ENCODE measurements around the gene CARD6. TPM values are rescaled to one million over a fixed set of nuclear protein-coding genes. Genes with fewer than 3 reads are reported as not detected.
A peak's percentile ranks its signal among the peaks of the same experiment; 100 is the strongest.
"Not testable (repeated sequence)": the region's sequence is repeated elsewhere in the genome, so short reads cannot be mapped to it uniquely, and the experiment has no call there.

CARD6 gene
- total RNA-seq, 1 experiment from 2014 or later, result 2.7 TPM

GRCh38 chr5:40813698-40814281, 27.4 kb upstream of the CARD6 start:
- DNase-seq, result no peak
- peaks cover 2% of the 10 kb centered on the region; the same call in 1 of the 2 replicates for H3K4me1 ChIP-seq
- no peak overlapping the region for H3K27ac ChIP-seq
- peaks cover 3% of the 10 kb centered on the region; the same call in 1 of the 2 replicates for H3K9me3 ChIP-seq (replicated peaks)
- 0 out of 2 replicates have a peak, but pooled peaks cover 3% of the 10 kb centered on the region for H3K27me3 ChIP-seq
- H3K36me3 ChIP-seq, result no peaks in the 10 kb centered on the region
- no peak overlapping the region for H3K4me3 ChIP-seq

- Histone ChIP-seq H3K4me1 (no peaks in the 10 kb centered on the region; the same call in 1 of the 2 replicates), H3K4me3 (no peak overlapping the region), H3K27me3 (peaks cover 2% of the 10 kb centered on the region; the same call in 1 of the 2 replicates), H3K27ac (no peak overlapping the region), H3K9me3 (replicated peaks) (no peaks in the 10 kb centered on the region), H3K36me3 (peaks cover 31% of the 10 kb centered on the region)
- no peak for DNase-seq
Measured at GRCh38 chr5:40823459-40823858, 17.7 kb upstream of the CARD6 start.

DNA sequence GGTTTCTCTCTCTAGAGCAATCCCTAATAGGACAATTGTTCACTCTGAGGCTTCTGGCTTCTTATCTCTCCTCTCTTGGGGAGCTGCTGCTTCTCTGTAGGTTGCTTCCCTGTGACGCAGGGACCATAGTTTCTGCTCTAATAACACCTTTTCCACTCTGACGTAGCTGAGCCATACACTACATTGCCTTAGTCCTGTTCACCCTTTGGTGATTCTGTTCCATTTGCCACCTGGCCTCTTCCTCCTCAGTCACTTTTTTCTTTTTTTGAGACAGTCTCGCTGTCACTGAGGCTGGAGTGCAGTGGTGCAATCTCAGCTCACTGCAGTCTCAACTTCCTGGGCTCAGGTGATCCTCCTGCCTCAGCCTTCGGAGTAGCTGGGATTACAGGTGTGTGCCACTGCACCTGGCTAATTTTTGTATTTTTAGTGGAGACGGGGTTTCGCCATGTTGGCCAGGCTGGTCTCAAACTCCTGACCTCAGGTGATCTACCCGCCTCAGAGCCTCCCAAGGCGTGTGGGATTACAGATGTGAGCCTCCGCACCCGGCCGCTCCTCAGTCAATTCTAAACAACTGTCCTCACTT, 15.6 kb upstream of the CARD6 start:
- H3K4me3 ChIP-seq; H3K9me3 ChIP-seq (replicated peaks); H3K27me3 ChIP-seq; DNase-seq; H3K4me1 ChIP-seq; H3K27ac ChIP-seq: not testable (repeated sequence)
- H3K36me3 ChIP-seq, result peaks cover 52% of the 10 kb centered on the region

DNA sequence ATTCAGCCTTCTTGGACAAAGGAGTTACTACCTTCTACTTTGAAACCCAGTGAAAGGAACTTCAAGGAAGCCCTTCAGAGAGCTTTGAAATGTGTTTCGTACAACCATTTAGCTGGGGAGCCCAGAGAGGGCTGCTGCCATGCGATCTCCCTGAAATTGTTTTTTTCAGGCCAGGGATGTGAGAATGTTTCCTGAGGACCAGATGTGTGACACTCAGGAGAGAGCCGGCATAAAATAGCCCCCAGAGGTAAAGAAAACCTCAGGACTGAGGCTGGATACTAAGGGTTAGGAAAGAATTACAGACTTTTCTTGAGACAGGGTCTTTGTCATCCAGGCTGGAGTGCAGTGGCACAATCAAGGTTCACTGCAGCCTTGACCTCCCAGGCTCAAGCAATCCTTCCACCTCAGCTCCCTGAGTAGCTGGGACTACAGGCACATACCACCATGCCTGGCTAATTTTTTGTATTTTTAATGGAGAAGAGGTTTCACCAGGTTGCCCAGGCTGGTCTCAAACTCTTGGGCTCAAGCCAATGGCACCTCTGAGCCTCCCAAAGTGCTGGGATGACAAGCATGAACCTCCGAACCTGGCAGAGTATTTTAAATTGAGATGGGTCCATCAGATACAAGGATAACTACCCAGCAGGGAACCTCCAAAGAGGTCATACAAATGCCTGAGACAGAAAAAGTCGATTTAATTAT, 14.5 kb upstream of the CARD6 start:
- no peak for DNase-seq
- peaks cover 2% of the 10 kb centered on the region; the same call in 1 of the 2 replicates for H3K9me3 ChIP-seq (replicated peaks)
- peaks cover 63% of the 10 kb centered on the region for H3K36me3 ChIP-seq
- H3K27ac ChIP-seq, result no peak overlapping the region
- peaks cover 3% of the 10 kb centered on the region; the same call in 1 of the 2 replicates for H3K4me1 ChIP-seq
- peaks cover 6% of the 10 kb centered on the region; the same call in 1 of the 2 replicates for H3K27me3 ChIP-seq
- H3K4me3 ChIP-seq, result no peak overlapping the region

DNA sequence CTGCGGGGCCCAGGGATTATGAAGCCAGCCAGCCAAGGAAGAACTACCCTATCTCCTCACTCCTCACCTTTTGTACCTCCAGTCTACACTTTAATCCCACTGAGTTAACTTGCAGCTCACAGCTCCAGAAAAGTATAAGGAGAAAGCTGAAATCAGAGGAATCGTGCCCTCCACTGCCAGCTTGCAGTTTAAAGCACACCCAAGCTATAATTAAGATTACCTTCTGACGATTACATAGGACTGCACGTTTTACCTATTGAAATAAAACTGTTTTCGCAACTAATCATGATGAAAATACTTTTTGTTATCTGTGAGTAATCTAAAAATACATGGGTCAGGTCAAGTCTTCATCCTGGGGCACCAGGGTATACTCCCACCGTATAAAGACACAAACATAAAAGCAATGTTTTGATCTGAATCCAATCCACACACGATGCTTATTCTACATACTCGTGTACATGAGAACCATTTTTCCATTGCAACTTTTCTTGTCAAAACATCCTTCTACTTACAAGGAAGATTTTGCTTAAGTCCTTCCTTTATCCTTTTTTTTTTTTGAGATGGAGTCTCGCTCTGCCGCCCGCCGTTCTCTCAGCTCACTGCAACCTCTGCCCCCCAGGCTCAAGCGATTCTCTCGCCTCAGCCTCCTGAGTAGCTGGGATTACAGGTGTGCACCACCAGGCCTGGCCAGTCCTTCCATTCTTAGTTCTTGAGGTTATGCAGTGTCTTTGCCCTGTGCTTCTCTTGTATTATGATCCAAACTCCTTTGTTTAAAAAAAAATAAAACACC, 13.8 kb upstream of the CARD6 start:
- Histone ChIP-seq H3K36me3 (peaks cover 70% of the 10 kb centered on the region), H3K27ac (no peak overlapping the region; the same call in 1 of the 2 replicates), H3K9me3 (replicated peaks) (peaks cover 2% of the 10 kb centered on the region; the same call in 1 of the 2 replicates), H3K4me1 (peaks cover 7% of the 10 kb centered on the region), H3K27me3 (peaks cover 6% of the 10 kb centered on the region; the same call in 1 of the 2 replicates), H3K4me3 (no peak overlapping the region)
- no peak for DNase-seq

DNA sequence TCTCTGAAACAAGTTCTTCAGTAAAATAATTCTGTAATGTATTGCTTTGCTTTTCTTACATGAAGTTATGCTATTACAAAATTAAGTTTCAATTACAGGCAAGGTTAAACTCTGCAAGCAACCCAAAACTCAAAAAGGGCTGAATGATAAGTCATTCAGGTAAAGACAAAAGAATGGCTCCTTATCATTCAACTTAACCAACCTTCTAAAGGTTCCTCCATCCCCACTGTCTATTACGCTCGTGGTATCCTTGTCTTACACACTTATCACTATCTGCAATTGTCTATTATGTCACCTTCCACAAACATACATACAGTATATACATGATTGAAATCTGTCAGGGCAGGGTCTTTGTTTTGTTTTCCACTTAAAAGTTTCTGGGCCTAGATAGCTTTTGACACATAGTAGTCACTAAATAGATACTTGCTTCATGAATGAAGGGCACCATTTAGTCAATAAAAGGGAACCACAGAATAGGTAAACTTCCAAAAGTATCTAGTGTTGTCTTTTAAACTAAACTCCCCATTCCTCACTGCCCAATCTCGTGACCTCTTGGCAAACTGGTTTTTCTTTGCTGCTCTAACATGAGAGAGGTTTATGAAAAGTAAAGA, 13.0 kb upstream of the CARD6 start:
- peaks cover 78% of the 10 kb centered on the region for H3K36me3 ChIP-seq

GRCh38 chr5:40828690-40829661, 12.2 kb upstream of the CARD6 start:
- Histone ChIP-seq H3K27ac (peak overlapping the region; percentile 5; the same call in 1 of the 2 replicates), H3K36me3 (peaks cover 86% of the 10 kb centered on the region), H3K9me3 (replicated peaks) (peaks cover 2% of the 10 kb centered on the region; the same call in 1 of the 2 replicates), H3K27me3 (peaks cover 6% of the 10 kb centered on the region; the same call in 1 of the 2 replicates), H3K4me1 (peaks cover 12% of the 10 kb centered on the region), H3K4me3 (no peak overlapping the region)
- peak in 1 of 2 experiments; percentile 46 for DNase-seq

More for the DNA sequence above, 13.0 kb upstream of the CARD6 start:
- Histone ChIP-seq H3K4me3 (no peak overlapping the region), H3K27me3 (peaks cover 6% of the 10 kb centered on the region; the same call in 1 of the 2 replicates), H3K9me3 (replicated peaks) (peaks cover 2% of the 10 kb centered on the region; the same call in 1 of the 2 replicates), H3K4me1 (peaks cover 12% of the 10 kb centered on the region), H3K27ac (peak overlapping the region; percentile 5; the same call in 1 of the 2 replicates)
- DNase-seq, result no peak

GRCh38 chr5:40829748-40830533, 11.2 kb upstream of the CARD6 start:
- H3K4me3 ChIP-seq, result no peak overlapping the region
- peaks cover 2% of the 10 kb centered on the region; the same call in 1 of the 2 replicates for H3K9me3 ChIP-seq (replicated peaks)
- peaks cover 12% of the 10 kb centered on the region for H3K4me1 ChIP-seq
- H3K36me3 ChIP-seq, result peaks cover 94% of the 10 kb centered on the region
- no peak for DNase-seq
- H3K27ac ChIP-seq, result no peak overlapping the region
- H3K27me3 ChIP-seq, result peaks cover 6% of the 10 kb centered on the region; the same call in 1 of the 2 replicates

DNA sequence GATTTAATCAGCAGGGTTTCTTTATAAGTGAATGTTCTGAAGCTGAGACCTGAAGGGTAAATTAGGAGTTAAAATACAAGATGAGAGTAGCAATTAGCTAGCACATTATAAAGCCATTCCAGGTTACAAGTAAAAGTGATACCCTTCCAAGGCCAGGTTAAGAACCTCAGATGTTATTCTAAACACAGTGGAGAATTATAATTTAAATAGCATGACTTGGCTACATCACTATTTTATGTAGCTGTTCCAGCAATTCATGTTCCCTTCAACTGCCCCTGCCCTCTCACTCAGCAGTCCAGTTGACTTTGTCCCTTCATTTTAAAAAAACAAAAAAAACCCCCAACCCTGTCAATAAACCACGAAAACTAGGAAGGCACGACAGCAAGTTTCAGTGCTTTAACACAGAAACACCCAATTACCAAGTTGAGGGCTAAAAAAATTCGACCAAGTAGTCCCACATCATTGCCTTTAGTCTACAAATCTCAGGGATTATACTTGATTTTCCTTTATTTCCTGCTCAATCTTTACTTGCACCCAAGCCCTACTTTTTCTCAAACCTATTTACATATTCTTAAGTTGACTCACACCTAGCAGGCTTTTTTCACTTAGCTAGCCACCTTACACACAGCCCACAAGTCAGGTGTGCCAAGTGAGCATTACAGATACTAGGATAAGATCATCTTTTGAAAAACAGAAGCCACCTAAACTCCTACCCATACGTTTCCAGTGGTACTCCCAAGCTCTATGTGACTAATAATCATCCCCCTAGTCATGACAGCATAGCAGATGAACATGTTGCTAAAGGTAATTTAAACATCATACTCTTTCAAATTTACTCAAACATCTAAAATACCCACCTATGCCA, 9.6 kb upstream of the CARD6 start:
- DNase-seq, result no peak
- peaks cover 82% of the 10 kb centered on the region for H3K36me3 ChIP-seq
- H3K27me3 ChIP-seq, result peaks cover 6% of the 10 kb centered on the region; the same call in 1 of the 2 replicates
- H3K4me1 ChIP-seq, result peaks cover 12% of the 10 kb centered on the region
- H3K9me3 ChIP-seq (replicated peaks), result peaks cover 2% of the 10 kb centered on the region; the same call in 1 of the 2 replicates
- no peak overlapping the region for H3K4me3 ChIP-seq
- peak overlapping the region; percentile 9; the same call in 1 of the 2 replicates for H3K27ac ChIP-seq

- H3K27ac ChIP-seq, result peak overlapping the region; percentile 9; the same call in 1 of the 2 replicates
Measured at GRCh38 chr5:40832345-40832744, 8.8 kb upstream of the CARD6 start.

DNA sequence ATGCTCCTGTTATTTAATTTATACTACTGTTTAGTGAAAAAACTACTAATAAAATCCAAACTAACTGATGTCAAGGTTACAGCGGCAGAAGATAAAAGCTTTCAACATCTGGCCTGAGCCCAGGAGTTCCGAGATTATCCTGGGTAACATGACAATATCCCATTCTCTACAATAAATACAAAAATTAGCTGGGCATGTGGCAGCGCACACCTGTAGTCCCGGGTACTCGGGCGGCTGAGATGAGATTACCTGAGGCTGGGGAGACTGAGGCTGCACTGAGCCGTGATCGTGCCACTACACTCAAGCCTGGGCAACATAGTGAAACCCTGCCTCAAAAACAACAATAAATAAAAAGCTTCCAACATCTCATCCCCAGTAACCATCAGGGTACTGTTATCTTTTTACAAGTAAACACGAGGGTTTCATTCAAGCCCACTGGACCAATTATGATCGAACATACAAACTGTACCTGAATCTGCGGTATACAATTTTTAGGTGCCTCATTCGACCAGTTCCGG, 7.4 kb upstream of the CARD6 start:
- Histone ChIP-seq H3K9me3 (replicated peaks) (peaks cover under 1% of the 10 kb centered on the region; the same call in 1 of the 2 replicates), H3K4me1 (peaks cover 10% of the 10 kb centered on the region), H3K27ac (peak overlapping the region; percentile 93), H3K27me3 (peaks cover under 1% of the 10 kb centered on the region; the same call in 1 of the 2 replicates), H3K36me3 (peaks cover 60% of the 10 kb centered on the region), H3K4me3 (peak overlapping the region; percentile 86)
- DNase-seq, result no peak

More at GRCh38 chr5:40832345-40832744, 8.8 kb upstream of the CARD6 start:
- no peak for DNase-seq
- Histone ChIP-seq H3K36me3 (peaks cover 74% of the 10 kb centered on the region), H3K4me3 (peak overlapping the region; percentile 86; the same call in 1 of the 2 replicates), H3K27me3 (peaks cover 6% of the 10 kb centered on the region; the same call in 1 of the 2 replicates), H3K4me1 (peaks cover 12% of the 10 kb centered on the region), H3K9me3 (replicated peaks) (peaks cover 2% of the 10 kb centered on the region; the same call in 1 of the 2 replicates)
